ENCODE measurements around the gene B3GALNT2.
"Not testable (repeated sequence)": the region's sequence is repeated elsewhere in the genome, so short reads cannot be mapped to it uniquely, and the experiment has no call there.

Gene B3GALNT2

GRCh38 chr1:235504122-235504493 lies at the start of gene B3GALNT2:
B3GALNT2 (minus strand) TSS chr1:235504452; CDS start chr1:235504252, 200 bp downstream.
- no peak for DNase-seq (ENCODE audit: low read depth in 1 of 2, low spot score in 1 of 2)

- DNase-seq (ENCODE audit: low read depth in 1 of 2, low spot score in 1 of 2): no peak
Observed at GRCh38 chr1:235553112-235553551, 48.9 kb upstream of the B3GALNT2 start.

GRCh38 chr1:235552146-235552716 lies 48.0 kb upstream of the B3GALNT2 start:
- no peak for DNase-seq (ENCODE audit: low read depth in 1 of 2, low spot score in 1 of 2)

- DNase-seq (ENCODE audit: low read depth in 1 of 2, low spot score in 1 of 2): no peak
Observed at GRCh38 chr1:235549351-235550139, 45.3 kb upstream of the B3GALNT2 start.

GRCh38 chr1:235546369-235547155 lies 42.3 kb upstream of the B3GALNT2 start:
- DNase-seq (ENCODE audit: low read depth in 1 of 2, low spot score in 1 of 2): not testable (repeated sequence)

- no peak for DNase-seq (ENCODE audit: low read depth in 1 of 2, low spot score in 1 of 2)
Observed at GRCh38 chr1:235545292-235545930, 41.2 kb upstream of the B3GALNT2 start.

GRCh38 chr1:235542845-235543244 lies 38.6 kb upstream of the B3GALNT2 start:
- DNase-seq (ENCODE audit: low read depth in 1 of 2, low spot score in 1 of 2): not testable (repeated sequence)

GRCh38 chr1:235533476-235534168 lies 29.4 kb upstream of the B3GALNT2 start:
- no peak for DNase-seq (ENCODE audit: low read depth in 1 of 2, low spot score in 1 of 2)

- DNase-seq (ENCODE audit: low read depth in 1 of 2, low spot score in 1 of 2): no peak
Observed at GRCh38 chr1:235532360-235532759, 28.1 kb upstream of the B3GALNT2 start.

GRCh38 chr1:235527196-235527814 lies 23.1 kb upstream of the B3GALNT2 start:
- DNase-seq (ENCODE audit: low read depth in 1 of 2, low spot score in 1 of 2): no peak

GRCh38 chr1:235525314-235525713 lies 21.1 kb upstream of the B3GALNT2 start:
- DNase-seq (ENCODE audit: low read depth in 1 of 2, low spot score in 1 of 2): no peak

GRCh38 chr1:235516862-235517446 lies 12.7 kb upstream of the B3GALNT2 start:
- DNase-seq (ENCODE audit: low read depth in 1 of 2, low spot score in 1 of 2): no peak

GRCh38 chr1:235515844-235516512 lies 11.7 kb upstream of the B3GALNT2 start:
- no peak for DNase-seq (ENCODE audit: low read depth in 1 of 2, low spot score in 1 of 2)

- no peak for DNase-seq (ENCODE audit: low read depth in 1 of 2, low spot score in 1 of 2)
Observed at GRCh38 chr1:235513495-235514366, 9.5 kb upstream of the B3GALNT2 start.

- no peak for DNase-seq (ENCODE audit: low read depth in 1 of 2, low spot score in 1 of 2)
Observed at GRCh38 chr1:235511470-235512240, 7.4 kb upstream of the B3GALNT2 start.

- DNase-seq (ENCODE audit: low read depth in 1 of 2, low spot score in 1 of 2): no peak
Observed at GRCh38 chr1:235510823-235511222, 6.6 kb upstream of the B3GALNT2 start.

GRCh38 chr1:235507623-235508022 lies 3.4 kb upstream of the B3GALNT2 start:
- no peak for DNase-seq (ENCODE audit: low read depth in 1 of 2, low spot score in 1 of 2)

Data from stimulated activated CD4-positive, alpha-beta T cell treated with anti-CD3 and anti-CD28 coated beads, Interleukin-15, amount 100 ng/mL, for 1 hour (primary cell).